Middle frontal gyrus (tissue), 1 donor: ENCODE results near the gene ANKRD13D.
A peak's percentile ranks its signal among the peaks of the same experiment; 100 is the strongest.

Experiments used
- DNase-seq: peaks from one replicate; pipeline ENCODE4 v3.0.0-alpha.2; 2015; ENCODE audit warnings: low spot score; ENCODE audit errors: extremely low spot score

The ANKRD13D gene

DNA sequence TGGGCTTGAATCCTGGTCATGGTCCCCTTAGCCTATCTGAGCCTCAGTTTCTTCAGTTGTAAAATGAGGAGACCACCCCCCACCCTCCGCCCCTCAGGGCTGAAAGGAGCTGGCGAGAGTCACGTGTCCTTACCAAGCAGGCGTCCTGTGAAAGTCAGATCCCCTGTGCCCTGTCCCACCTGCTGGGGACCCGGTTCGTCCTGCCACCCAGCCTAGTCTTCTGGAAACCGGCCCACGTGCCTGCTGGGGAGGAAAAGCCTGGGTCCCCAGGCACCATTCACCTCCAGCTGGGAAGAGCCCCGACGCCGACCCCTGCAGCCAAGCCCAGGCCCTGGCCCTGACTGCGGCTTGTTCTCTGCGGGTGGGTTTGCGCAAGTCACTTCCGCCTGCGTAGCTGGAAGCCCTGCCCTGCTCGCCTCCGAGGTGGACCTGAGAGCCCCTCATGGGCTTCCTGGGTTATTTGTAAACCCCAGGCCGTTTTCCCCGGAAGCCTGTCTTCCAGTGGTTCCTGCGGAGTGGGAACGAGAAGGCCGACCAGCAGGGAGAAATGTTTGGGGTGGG lies 13.5 kb downstream of the ANKRD13D start:
- no peak for DNase-seq

DNA sequence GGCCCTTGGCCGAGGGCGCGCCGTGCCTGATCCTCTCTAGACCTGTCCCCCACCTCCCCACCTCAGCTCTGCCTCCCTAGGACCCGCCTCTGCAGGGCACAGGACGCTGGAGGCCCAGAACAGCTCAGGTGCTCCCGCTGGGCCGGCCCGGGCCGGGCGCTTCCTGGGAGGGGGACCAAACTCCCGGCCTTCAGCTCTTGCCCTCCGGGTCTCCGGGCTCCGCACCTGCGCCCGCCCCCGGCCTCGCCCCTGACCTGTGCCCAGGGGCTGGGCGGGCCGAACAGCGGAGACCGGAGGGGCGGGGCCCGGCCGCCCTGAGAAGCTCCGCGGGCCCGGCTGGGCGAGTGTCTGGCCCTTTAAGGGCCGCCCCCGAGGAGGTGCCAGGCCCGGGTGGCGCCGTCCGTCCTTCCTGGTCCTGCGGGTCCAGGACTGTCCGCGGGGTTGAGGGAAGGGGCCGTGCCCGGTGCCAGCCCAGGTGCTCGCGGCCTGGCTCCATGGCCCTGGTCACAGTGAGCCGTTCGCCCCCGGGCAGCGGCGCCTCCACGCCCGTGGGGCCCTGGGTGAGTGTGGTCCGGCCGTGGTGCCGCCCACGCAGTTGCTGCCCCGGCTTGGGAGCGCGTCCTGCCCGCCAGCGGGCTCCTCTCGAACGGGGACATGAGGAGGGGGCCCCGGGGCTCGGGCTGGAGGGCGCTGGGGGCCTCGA lies 14.2 kb downstream of the ANKRD13D start, which contains the start of gene SSH3:
Gene SSH3, plus strand, starts transcription at position 399 of the 703 bp plus-strand sequence. Its CDS starts 96 bp downstream, at position 495.
- DNase-seq: peak; percentile 40

DNA sequence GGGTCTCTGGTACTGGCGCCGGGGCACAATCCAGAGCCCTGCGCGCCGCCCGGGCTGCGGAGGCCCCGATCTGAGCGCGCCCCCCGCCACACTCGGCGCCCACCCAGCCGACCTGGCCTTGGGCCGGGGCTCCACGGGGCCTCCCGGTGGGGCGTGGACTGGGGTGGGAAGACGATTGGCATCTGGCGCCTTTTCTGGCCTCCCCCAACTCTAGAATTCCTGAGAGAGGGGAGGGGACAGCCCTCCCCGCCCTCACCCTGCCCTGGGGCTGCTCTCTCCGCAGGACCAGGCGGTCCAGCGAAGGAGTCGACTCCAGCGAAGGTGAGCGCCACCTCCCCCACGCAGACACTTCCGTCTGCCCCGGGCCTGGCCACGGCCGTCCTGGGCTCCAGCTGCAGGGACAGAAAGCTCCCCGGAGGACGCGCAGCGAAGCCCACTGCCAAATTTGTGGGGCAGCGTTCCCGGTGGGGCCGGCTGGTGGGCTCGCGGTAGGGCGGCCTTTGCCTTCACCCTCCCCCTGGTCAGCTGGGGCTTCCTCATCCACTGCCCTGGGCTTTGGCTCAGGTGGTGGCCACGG lies 14.8 kb downstream of the ANKRD13D start:
- no peak for DNase-seq

DNA sequence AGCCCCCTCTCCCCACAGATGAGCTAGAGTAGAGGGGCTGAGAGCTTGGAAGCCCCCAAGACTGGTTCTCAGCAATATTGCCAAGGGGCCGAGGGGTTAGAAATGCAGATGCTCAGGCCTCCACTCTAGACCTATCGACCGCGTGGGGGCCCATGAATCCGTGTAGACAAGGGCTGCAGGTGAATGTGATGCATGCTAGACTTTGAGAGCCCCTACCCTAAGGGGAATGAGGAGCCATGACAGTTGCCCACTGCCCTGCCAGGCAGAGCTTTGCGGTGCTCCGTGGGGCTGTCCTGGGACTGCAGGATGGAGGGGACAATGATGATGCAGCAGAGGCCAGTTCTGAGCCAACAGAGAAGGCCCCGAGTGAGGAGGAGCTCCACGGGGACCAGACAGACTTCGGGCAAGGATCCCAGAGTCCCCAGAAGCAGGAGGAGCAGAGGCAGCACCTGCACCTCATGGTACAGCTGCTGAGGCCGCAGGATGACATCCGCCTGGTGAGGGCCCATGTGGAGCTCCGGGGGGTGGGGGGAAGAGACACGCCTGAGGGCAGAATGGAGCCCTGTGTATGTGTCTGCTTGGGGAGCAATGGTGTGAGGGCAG lies 15.5 kb downstream of the ANKRD13D start:
- DNase-seq: no peak

DNA sequence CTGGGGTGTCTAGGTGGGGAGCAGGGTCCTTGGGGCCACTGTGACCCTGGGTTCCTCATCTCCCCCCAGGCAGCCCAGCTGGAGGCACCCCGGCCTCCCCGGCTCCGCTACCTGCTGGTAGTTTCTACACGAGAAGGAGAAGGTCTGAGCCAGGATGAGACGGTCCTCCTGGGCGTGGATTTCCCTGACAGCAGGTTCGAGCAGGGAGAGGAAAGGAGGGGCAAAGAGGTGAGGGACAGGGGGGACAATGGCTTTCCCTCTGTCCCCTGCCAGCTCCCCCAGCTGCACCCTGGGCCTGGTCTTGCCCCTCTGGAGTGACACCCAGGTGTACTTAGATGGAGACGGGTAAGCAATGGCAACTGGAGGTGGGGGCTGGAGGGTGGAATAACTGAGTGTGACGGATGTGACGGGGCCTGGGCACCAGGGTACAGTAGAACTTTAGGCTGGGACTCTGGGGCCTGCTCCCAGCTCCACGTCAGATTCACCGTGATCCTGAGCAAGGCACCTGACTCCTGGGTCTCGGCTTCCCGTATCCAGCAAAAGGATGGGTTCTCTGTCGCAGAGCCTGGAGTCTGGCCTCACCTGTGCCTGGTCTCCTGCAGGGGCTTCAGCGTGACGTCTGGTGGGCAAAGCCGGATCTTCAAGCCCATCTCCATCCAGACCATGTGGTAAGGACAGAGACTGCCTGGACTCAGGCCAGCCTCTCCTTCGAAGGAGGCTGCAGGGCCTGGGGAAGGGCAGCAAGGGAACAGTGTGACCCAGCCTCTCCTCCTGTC lies 17.9 kb downstream of the ANKRD13D start:
- no peak for DNase-seq

DNA sequence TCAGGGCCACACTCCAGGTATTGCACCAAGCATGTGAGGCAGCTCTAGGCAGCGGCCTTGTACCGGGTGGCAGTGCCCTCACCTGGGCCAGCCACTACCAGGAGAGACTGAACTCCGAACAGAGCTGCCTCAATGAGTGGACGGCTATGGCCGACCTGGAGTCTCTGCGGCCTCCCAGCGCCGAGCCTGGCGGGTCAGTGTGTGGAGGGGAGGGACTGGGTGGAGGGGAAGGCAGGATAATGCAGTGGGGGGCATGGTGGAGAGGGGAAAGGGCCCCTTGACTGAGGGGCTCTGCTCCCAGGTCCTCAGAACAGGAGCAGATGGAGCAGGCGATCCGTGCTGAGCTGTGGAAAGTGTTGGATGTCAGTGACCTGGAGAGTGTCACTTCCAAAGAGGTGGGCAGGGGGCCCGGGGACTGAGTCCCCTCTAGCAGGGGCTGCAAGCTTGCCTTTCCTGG lies 18.5 kb downstream of the ANKRD13D start:
- no peak for DNase-seq

DNA sequence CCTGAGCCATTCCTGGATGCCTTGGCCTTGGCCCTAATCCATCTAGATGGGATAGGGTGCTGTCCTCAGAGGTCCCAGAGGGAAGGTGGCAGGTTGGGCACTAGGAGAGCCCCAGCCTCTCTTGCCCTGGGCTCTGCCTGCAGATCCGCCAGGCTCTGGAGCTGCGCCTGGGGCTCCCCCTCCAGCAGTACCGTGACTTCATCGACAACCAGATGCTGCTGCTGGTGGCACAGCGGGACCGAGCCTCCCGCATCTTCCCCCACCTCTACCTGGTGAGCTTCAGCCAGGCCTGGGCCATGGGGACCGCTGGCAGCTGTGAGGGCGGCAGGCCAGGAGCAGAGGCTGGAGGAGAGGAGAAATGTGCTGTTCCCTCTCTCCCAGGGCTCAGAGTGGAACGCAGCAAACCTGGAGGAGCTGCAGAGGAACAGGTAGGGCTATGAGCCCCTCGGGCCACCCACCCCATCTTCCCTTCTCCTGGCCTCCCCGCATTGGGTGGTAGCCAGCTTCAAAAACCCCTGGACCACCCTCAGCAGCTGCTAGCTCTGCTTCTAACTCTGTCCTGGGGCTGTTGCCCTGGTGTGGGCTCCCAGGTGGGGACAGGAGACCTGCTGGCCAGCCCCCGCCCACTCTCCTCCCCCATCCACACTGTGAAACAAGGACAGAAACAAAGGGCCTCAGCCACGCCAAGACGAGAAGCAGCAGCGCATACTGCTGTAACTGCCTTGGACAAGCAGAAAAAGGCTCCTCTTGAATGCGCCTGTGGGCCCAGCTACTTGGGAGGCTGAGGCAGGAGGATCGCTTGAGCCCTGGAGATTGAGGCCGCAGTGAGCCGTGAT lies 19.1 kb downstream of the ANKRD13D start:
- no peak for DNase-seq

DNA sequence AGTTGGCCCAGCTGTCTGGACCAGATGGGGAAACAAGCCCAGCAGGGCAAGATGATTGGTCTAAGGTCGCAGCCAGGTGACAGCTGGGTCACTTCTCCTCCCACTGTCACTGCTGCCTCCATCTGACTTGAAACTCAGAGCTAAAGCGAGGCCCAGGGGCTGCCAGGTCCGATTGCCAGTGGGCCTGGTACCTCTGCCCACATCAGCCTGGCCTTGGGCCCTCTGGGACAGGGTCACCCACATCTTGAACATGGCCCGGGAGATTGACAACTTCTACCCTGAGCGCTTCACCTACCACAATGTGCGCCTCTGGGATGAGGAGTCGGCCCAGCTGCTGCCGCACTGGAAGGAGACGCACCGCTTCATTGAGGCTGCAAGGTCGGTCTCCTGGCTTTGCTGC lies 20.1 kb downstream of the ANKRD13D start:
- no peak for DNase-seq

DNA sequence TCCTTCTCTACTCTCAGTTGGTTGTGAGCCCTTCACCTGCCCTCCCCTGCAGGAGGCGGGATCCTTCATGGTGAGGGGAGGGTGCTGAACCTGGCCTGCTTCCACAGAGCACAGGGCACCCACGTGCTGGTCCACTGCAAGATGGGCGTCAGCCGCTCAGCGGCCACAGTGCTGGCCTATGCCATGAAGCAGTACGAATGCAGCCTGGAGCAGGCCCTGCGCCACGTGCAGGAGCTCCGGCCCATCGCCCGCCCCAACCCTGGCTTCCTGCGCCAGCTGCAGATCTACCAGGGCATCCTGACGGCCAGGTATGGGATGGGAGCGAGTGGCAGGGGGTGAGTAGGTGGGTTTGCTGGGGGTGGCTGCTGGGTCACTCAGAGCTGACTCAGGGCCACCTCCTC lies 20.6 kb downstream of the ANKRD13D start:
- DNase-seq: no peak

DNA sequence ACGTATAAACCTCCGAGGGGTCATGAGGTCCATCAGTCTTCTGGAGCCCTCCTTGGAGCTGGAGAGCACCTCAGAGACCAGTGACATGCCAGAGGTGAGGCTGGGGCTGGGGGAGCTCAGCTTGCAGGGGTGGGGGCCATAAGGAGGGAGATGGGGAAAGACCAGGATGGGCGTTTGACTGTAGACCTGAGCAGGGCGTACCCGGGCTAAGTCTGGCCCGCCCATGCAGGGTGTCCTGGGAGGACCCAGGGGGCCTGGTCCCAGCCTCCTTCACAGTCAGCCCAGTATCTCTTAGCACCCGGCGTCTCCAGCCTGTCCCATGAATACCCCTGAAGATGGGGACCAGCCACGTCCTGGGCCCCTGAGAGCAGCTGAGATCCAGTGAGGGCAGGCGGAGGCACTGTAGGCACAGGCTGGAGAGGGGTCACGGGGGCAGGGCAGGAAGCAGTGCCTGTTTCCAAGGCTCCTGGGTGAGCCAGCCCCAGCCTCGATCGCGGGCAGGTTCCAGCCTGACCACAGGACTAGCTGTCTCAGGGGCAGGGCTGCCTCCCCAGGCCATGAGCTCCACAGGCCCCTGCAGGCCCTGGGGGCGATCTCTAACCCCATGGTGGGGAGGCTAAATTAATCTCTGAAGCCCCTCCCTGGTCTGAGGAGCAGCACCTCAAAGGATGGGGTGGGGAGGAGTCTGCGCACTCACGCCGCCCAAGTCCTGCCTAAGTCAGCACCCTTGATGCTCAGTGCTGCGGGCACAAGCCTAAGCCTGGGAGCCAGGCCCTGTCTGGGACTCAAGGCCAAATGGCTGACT lies 21.3 kb downstream of the ANKRD13D start:
- DNase-seq: no peak

DNA sequence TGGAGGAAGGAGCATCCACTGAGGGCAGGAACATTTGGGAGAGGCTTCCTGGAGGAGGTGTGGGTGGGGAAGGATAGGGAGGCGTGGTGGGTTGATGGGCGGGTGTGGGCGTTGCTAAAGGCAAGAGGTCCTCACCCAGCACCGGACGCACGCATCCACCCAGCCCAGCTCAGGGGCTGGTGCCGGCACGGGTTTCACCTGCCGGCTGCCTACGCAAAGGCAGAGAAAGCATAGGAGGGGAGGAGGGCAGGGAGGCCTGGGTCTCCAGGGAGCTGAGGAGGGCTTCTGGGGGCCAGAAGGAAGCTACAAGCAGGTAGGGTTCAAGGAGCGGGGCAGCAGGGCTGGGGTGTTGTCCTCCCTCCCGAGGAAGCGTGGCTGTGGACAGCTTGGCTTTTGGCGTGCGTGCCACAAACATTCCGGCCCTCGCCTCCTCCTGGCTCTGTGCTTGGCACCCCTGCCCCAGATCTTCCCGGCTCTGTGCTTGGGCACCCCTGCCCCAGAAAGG lies 22.0 kb downstream of the ANKRD13D start:
- DNase-seq: no peak

DNA sequence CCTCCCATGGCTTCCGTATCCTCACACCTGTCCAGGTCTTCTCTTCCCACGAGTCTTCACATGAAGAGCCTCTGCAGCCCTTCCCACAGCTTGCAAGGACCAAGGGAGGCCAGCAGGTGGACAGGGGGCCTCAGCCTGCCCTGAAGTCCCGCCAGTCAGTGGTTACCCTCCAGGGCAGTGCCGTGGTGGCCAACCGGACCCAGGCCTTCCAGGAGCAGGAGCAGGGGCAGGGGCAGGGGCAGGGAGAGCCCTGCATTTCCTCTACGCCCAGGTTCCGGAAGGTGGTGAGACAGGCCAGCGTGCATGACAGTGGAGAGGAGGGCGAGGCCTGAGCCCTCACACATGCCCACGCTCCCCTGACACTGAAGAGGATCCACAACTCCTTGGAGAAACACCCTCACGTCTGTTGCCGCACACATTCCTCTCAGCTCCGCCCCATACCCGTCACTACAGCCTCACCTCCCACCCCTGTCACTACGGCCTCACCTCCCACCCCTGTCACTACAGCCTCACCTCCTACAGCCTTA lies 22.5 kb downstream of the ANKRD13D start:
- no peak for DNase-seq

DNA sequence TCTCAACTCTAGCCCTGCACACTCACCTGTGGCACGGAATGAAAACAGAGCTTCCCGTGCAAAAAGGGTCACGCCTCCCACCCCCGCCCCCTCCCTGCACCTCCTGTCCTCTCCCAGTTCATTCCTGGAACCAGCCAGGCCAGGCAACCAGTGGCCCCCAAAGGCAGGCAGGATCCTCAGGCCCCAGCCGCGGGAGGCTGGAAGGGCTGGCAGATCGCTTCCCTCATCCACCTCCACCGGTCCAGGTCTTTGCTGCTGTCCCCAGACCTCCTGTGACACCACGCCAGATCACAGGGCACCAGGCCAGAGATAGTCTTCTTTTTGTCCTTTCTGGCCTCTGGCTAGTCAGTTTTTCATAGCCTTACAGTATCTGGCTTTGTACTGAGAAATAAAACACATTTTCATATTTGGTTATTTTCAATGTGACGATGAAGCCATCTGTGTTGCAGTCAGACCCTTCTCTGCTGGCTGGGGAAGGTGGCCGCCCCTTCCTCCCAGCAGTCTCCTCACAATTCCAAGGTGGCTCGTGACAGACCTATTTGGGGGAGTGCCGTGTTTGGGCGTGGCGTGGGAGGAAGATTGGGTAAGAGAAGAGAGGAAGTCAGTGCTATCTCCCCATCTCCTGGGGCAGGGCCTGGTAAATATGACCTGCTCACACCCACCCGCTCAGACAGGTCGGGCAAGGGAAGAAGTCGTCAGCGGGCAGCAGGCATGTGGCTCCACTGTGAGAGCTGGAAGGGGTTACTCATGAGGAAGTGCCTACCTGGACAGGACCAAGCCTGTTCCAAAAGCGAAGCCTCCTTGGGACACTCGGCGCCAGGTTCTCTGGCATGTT lies 23.3 kb downstream of the ANKRD13D start:
- DNase-seq: no peak

DNA sequence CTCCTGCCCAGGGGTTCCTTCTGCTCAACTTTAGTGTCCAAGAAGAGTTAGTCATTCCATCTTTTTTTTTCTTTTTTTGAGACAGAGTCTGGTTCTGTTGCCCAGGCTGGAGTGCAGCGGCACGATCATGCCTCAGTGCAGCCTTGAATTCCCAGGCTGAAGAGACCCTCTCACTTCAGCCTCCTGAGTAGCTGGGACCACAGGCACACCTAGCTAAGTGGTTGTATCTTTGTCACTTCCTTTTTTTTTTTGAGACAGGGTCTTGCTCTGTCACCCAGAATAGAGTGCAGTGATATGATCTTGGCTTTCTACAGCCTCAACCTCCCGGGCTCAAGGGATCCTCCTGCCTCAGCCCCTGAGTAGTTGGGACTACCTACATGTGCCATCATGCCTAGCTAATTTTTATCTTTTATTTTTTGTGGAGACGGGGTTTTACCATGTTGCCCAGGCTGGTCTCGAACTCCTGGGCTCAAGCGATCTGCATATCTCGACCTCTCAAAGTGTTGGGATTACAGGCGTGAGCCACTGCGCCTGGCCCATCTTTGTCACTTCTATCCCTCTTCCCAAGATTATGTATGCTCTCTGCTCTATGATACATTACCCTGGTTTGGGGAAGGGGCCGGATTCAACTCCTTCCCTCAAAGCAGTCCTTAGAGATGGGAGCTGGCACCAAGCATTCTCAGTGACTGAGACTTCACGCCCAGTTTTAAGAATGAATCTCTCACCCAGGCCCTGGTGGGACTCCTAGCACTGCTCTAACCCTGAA lies 24.2 kb downstream of the ANKRD13D start:
- DNase-seq: no peak

DNA sequence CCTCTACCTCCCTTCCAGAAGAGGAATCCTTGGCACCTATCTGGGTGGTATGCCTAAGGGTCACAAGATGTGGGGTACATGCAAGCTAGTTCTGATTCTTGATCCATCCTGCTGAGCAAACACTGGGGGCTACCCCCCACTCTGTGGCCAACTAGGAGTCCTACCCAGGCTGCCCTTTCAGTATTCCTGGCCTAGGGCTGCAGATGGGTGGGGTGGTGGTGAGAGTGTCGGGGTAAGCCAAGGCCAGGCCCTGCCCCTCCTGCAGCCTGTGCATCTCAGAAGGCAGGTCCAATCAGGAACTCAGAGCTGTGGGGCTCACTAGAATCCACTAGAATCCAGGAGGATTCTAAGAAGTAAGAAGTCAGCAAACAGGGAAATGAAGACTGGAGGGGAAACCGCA lies 25.1 kb downstream of the ANKRD13D start:
- no peak for DNase-seq

DNA sequence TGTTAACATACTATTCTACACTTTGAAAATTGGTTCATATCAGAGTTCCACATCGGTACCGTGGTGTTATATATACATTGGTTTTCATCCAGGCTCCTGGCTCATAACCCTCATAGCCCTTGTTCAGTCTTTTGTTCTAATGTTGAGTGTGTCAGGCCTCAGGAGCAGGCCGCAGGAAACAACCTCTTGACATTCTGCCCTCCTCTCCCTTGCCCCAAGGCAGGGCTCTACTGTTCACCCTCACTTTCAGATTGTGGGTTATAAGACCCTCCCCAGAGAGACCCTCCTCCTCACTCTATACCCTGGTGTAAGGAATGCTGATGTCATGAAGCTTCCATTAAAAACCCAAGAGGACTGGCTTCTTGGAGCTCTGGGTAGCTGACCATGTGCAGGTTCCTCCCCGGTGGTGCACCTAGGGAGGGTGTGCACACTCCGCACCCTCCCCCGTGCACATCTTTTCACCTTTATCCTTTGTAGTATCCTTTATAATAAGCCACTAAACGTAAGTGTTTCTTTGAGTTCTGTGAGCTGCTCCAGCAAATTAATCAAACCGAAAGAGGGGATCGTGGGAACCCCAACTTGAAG lies 26.3 kb downstream of the ANKRD13D start:
- DNase-seq: no peak

DNA sequence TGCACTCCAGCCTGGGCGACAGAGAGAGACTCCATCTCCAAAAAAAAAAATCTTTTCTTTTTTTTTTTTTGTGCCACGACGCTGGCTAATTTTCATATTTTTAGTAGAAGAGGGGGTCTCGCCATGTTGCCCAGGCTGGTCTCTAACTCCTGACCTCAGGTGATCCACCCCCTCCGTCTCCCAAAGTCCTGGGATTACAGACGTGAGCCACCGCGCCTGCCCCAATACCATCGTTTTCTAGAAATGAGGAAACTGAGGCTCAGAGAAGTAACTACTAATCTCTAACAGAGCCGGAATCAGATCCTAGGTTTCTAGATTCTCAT lies 27.7 kb downstream of the ANKRD13D start:
- DNase-seq: no peak
